PC-9 (cell line): ENCODE results near the gene NOTO. TPM values are rescaled to one million over a fixed set of nuclear protein-coding genes. Genes with fewer than 3 reads are reported as not detected.

Source experiments
- BruUV-seq: library from RNA; stranded (reverse); fragments of 400-500 nt; replicated peaks from 2 replicates; lab custom pipeline; 2021; lab: Mats Ljungman, UMichigan
- CTCF ChIA-PET: fragments of 300-600 bp; sonication (Branson Sonifier 250); formaldehyde crosslinking; loops from one replicate; lab custom pipeline; 2022; ENCODE audit warnings: antibody characterized with exemption; lab: Charles Lee
- POLR2A ChIA-PET: fragments of 300-600 bp; sonication (Branson Sonifier 250); formaldehyde crosslinking; loops from one replicate; lab custom pipeline; 2022; ENCODE audit warnings: antibody characterized with exemption; ENCODE audit not compliant: unreplicated experiment; lab: Charles Lee
- DNase-seq, 2 experiments: peaks; one replicate each; pipeline versions ENCODE4 v3.0.0 to v3.0.0-alpha.2; 2015 to 2022; ENCODE audit warnings: mixed read lengths in 1 of 2
- H2AFZ ChIP-seq: fragments of 200-600 bp; sonication (generic); 2 replicates; pipeline ENCODE4 v1.8.1; 2017; ENCODE audit warnings: antibody characterized with exemption
- H3F3A ChIP-seq: fragments of 200-600 bp; sonication (generic); 2 replicates; pipeline ENCODE4 v1.8.1; 2017; ENCODE audit warnings: antibody characterized with exemption, mild to moderate bottlenecking, low read depth; ENCODE audit not compliant: insufficient read depth
- H3K27ac ChIP-seq: fragments of 200-600 bp; sonication (generic); 2 replicates; pipeline ENCODE4 v1.6.1; 2016; ENCODE audit warnings: mixed run types
- H3K27me3 ChIP-seq: fragments of 200-600 bp; sonication (generic); 2 replicates; pipeline ENCODE4 v1.6.1; 2016; ENCODE audit warnings: low read depth, mixed run types; ENCODE audit not compliant: insufficient read depth
- H3K36me3 ChIP-seq: fragments of 200-600 bp; sonication (generic); 2 replicates; pipeline ENCODE4 v1.6.1; 2016; ENCODE audit warnings: low read depth, mixed run types
- H3K4me1 ChIP-seq: fragments of 200-600 bp; sonication (generic); replicated peaks from 2 replicates; pipeline ENCODE4 v1.6.1; 2016; ENCODE audit warnings: mixed run types; ENCODE audit not compliant: insufficient read depth
- H3K4me2 ChIP-seq: fragments of 200-600 bp; sonication (generic); 2 replicates; pipeline ENCODE4 v1.6.1; 2017; ENCODE audit warnings: mixed run types
- H3K4me3 ChIP-seq: fragments of 200-600 bp; sonication (generic); 2 replicates; pipeline ENCODE4 v1.6.1; 2016; ENCODE audit warnings: mixed run types
- H3K79me2 ChIP-seq: fragments of 200-600 bp; sonication (generic); 2 replicates; pipeline ENCODE4 v1.6.1; 2017; ENCODE audit warnings: low read depth, mixed run types
- H3K9me2 ChIP-seq: fragments of 200-600 bp; sonication (generic); 2 replicates; pipeline ENCODE4 v1.8.1; 2017; ENCODE audit warnings: mild to moderate bottlenecking; ENCODE audit not compliant: insufficient read depth
- H3K9me3 ChIP-seq: fragments of 200-600 bp; sonication (generic); 2 replicates; pipeline ENCODE4 v1.8.1; 2016; ENCODE audit warnings: low read depth; ENCODE audit not compliant: insufficient read depth
- H4K20me1 ChIP-seq: fragments of 200-600 bp; sonication (generic); 2 replicates; pipeline ENCODE4 v1.8.1; 2017; ENCODE audit not compliant: insufficient read depth
- CTCF ChIP-seq: fragments of 200-600 bp; sonication (generic); conservative IDR thresholded peaks from 2 replicates; pipeline ENCODE4 v1.6.1; 2017; ENCODE audit warnings: mixed run types, antibody characterized with exemption, mild to moderate bottlenecking, moderate library complexity
- EZH2 ChIP-seq: fragments of 200-600 bp; sonication (generic); IDR thresholded peaks from 2 replicates; pipeline ENCODE4 v1.8.0; 2017; ENCODE audit warnings: antibody characterized with exemption, low read depth
- intact Hi-C: fragments of 100-400 bp; cut with micrococcal nuclease; formaldehyde crosslinking; loops from one replicate; pipeline ENCODE4 v1.10.0; 2022; ENCODE audit not compliant: unreplicated experiment
- total RNA-seq: library from RNA; stranded (reverse); gene quantifications from 2 replicates; pipeline ENCODE4 v1.2.3, GENCODE V29; 2021

Gene NOTO
- total RNA-seq, 1 experiment from 2014 or later, result not detected

- no peak overlapping the region for H3K4me2 ChIP-seq
- no peak for DNase-seq
- H4K20me1 ChIP-seq, result peaks cover 5% of the 10 kb centered on the region
- no peaks in the 10 kb centered on the region for H3K27me3 ChIP-seq
- TF ChIP-seq CTCF (no peak), EZH2 (no peak)
- no peak overlapping the region for H2AFZ ChIP-seq
- no peaks in the 10 kb centered on the region for H3F3A ChIP-seq
- H3K4me3 ChIP-seq, result no peak overlapping the region
- no peak overlapping the region for H3K27ac ChIP-seq
- H3K4me1 ChIP-seq, result no peaks in the 10 kb centered on the region
- no peaks in the 10 kb centered on the region for H3K79me2 ChIP-seq
- ChIA-PET POLR2A (interaction anchor here (0.6 kb wide), 1 partner anchor 669 kb away, joined by 12 read pairs; no protein-coding TSS in a partner anchor), CTCF (no interaction called here)
- no peaks in the 10 kb centered on the region for H3K9me2 ChIP-seq
- intact Hi-C loops, result no loop called here
- H3K36me3 ChIP-seq, result peaks cover 9% of the 10 kb centered on the region
- no peaks in the 10 kb centered on the region for H3K9me3 ChIP-seq
- BruUV-seq, result no TSS peak
Measured at GRCh38 chr2:73227086-73227485, 24.7 kb downstream of the NOTO start.

GRCh38 chr2:73228631-73229030, 26.3 kb downstream of the NOTO start:
- no peak overlapping the region for H3K4me3 ChIP-seq
- H3K4me2 ChIP-seq, result no peak overlapping the region
- H2AFZ ChIP-seq, result no peak overlapping the region
- intact Hi-C loops, result no loop called here
- no peak for TF ChIP-seq CTCF
- no peak for TF ChIP-seq EZH2
- no peak overlapping the region for H3K27ac ChIP-seq
- DNase-seq, result no peak
- POLR2A ChIA-PET, result no interaction called here
- CTCF ChIA-PET, result interaction anchor here (0.5 kb wide), 1 partner anchor 109 kb away, joined by 3 read pairs; no protein-coding TSS in a partner anchor
- H3K9me2 ChIP-seq, result no peaks in the 10 kb centered on the region
- peaks cover 9% of the 10 kb centered on the region for H3K36me3 ChIP-seq
- H3F3A ChIP-seq, result peaks cover 2% of the 10 kb centered on the region
- H3K4me1 ChIP-seq, result peaks cover 4% of the 10 kb centered on the region
- no TSS peak for BruUV-seq
- no peaks in the 10 kb centered on the region for H3K9me3 ChIP-seq
- H3K27me3 ChIP-seq, result no peaks in the 10 kb centered on the region
- no peaks in the 10 kb centered on the region for H3K79me2 ChIP-seq
- no peaks in the 10 kb centered on the region; the same call in 1 of the 2 replicates for H4K20me1 ChIP-seq

- peak overlapping the region; percentile 89 for H3K4me3 ChIP-seq
- no peak overlapping the region for H3K27ac ChIP-seq
- DNase-seq, result peak; percentile 14 to 42
- H3K36me3 ChIP-seq, result no peaks in the 10 kb centered on the region
- H3K4me1 ChIP-seq, result peaks cover 20% of the 10 kb centered on the region
- ChIA-PET CTCF (interaction anchor here (0.7 to 1.2 kb wide), 3 partner anchors 13 to 127 kb away, joined by 3 to 4 read pairs (median 3); no protein-coding TSS in a partner anchor), POLR2A (interaction anchor here (0.5 to 0.9 kb wide), 4 partner anchors 20 to 615 kb away, joined by 3 to 6 read pairs (median 4); partner anchors contain the start of gene ALMS1)
- BruUV-seq, result no TSS peak
- peaks cover 6% of the 10 kb centered on the region for H3F3A ChIP-seq
- no peak for TF ChIP-seq EZH2
- TF ChIP-seq CTCF, result no peak
- peaks cover 35% of the 10 kb centered on the region for H3K79me2 ChIP-seq
- H2AFZ ChIP-seq, result peak overlapping the region; percentile 89
- peak overlapping the region; percentile 90 for H3K4me2 ChIP-seq
- H4K20me1 ChIP-seq, result peaks cover 23% of the 10 kb centered on the region
- no peaks in the 10 kb centered on the region for H3K27me3 ChIP-seq
- no peaks in the 10 kb centered on the region for H3K9me3 ChIP-seq
- H3K9me2 ChIP-seq, result no peaks in the 10 kb centered on the region
- intact Hi-C loops, result loop anchor here (1.0 to 10.0 kb wide), 2 partner anchors 18 to 152 kb away; partner anchors contain the start of genes ALMS1 and SMYD5
Measured at GRCh38 chr2:73232403-73233153, 30.2 kb downstream of the NOTO start.
